ENCODE results near the gene SART1. TPM values are rescaled to one million over a fixed set of nuclear protein-coding genes. Genes with fewer than 3 reads are reported as not detected.

Gene SART1
- total RNA-seq: 10 to 100 TPM; 15.1 to 24.3 TPM
- 10 to 100 TPM; 13.6 to 15.1 TPM for polyA plus RNA-seq

GRCh38 chr11:65961267-65962140, at the start of gene SART1:
SART1 (plus strand) TSS chr11:65961734; CDS start chr11:65961781, 47 bp downstream.
- H3K27ac ChIP-seq (ENCODE audit: low read depth in 1 of 2, low read length in 2 of 2): peak within 1 kb of the TSS; percentile 49 to 88
- TF ChIP-seq ZBTB33 (IDR thresholded peaks at IDR 0.05) (no peak), EGR1 (IDR thresholded peaks at IDR 0.05; ENCODE audit: low read depth in 2 of 2) (peak in 1 of 2 donors; percentile 73), MAX (IDR thresholded peaks at IDR 0.05) (no peak), HNF4A (conservative IDR thresholded peaks at IDR 0.05) (peak in 1 of 2 donors; percentile 21), REST (IDR thresholded peaks at IDR 0.05) (peak; percentile 39), TAF1 (conservative IDR thresholded peaks at IDR 0.05) (peak; percentile 92), HNF4G (IDR thresholded peaks at IDR 0.05) (no peak), ATF3 (IDR thresholded peaks at IDR 0.05) (no peak), NR2F2 (IDR thresholded peaks at IDR 0.05) (peak; percentile 38), RXRA (IDR thresholded peaks at IDR 0.05) (peak; percentile 86 to 89), CTCF (IDR thresholded peaks at IDR 0.05; ENCODE audit: low read depth, low read length, missing input control) (no peak), SP1 (IDR thresholded peaks at IDR 0.05) (peak; percentile 63), YY1 (IDR thresholded peaks at IDR 0.05) (peak; percentile 96), GABPA (IDR thresholded peaks at IDR 0.05 in 1 of 2, conservative IDR thresholded peaks at IDR 0.05 in 1 of 2) (peak; percentile 87 to 100), JUND (IDR thresholded peaks at IDR 0.05) (no peak), FOXA1 (IDR thresholded peaks at IDR 0.05) (peak; percentile 22), RAD21 (IDR thresholded peaks at IDR 0.05) (peak in 1 of 2 donors; percentile 70), FOXA2 (IDR thresholded peaks at IDR 0.05) (no peak)
- no peaks in the 10 kb centered on the region for H3K27me3 ChIP-seq (ENCODE audit: control insufficient read depth in 4 of 4, insufficient read depth in 4 of 4, low read length in 3 of 4)
- H3K36me3 ChIP-seq (ENCODE audit: control insufficient read depth in 4 of 4, insufficient read depth in 3 of 4, low read depth in 1 of 4, low read length in 3 of 4): peaks cover 12 to 23% (median 13%) of the 10 kb centered on the region in 4 donors
- H3K9me3 ChIP-seq (ENCODE audit: control insufficient read depth in 4 of 4, low read length in 3 of 4): no peaks in the 10 kb centered on the region
- peak within 1 kb of the TSS; percentile 83 to 98 for H3K9ac ChIP-seq (ENCODE audit: low read depth in 1 of 2, low read length in 2 of 2)
- H3K4me3 ChIP-seq (ENCODE audit: low read depth in 1 of 3, low read length in 3 of 3): peak within 1 kb of the TSS; percentile 81 to 97 (median 87)
- DNase-seq (ENCODE audit: low spot score): peak; percentile 93
- H3K4me1 ChIP-seq (ENCODE audit: control insufficient read depth in 4 of 4, insufficient read depth in 4 of 4, low read length in 3 of 4): peaks cover 5 to 21% (median 18%) of the 10 kb centered on the region in 4 donors
- WGBS: under 1% methylated on average over 97 of the region's 97 CpGs
